Choroid plexus epithelial cell (primary cell): ENCODE data around the gene MEIS2.

ENCODE experiments used
- DNase-seq: peaks from one replicate; pipeline ENCODE4 v3.0.0-alpha.2; 2010; ENCODE audit warnings: low read depth
- H3K4me3 ChIP-seq: 2 replicates; pipeline ENCODE4 v1.5.1; 2011; ENCODE audit warnings: low read depth, mild to moderate bottlenecking, control low read depth, low read length, moderate library complexity
- CTCF ChIP-seq: conservative IDR thresholded peaks from 2 replicates; pipeline ENCODE4 v1.5.1; 2011; ENCODE audit warnings: low read depth, mild to moderate bottlenecking, control low read depth, inconsistent platforms, low read length, moderate library complexity

The MEIS2 gene

DNA sequence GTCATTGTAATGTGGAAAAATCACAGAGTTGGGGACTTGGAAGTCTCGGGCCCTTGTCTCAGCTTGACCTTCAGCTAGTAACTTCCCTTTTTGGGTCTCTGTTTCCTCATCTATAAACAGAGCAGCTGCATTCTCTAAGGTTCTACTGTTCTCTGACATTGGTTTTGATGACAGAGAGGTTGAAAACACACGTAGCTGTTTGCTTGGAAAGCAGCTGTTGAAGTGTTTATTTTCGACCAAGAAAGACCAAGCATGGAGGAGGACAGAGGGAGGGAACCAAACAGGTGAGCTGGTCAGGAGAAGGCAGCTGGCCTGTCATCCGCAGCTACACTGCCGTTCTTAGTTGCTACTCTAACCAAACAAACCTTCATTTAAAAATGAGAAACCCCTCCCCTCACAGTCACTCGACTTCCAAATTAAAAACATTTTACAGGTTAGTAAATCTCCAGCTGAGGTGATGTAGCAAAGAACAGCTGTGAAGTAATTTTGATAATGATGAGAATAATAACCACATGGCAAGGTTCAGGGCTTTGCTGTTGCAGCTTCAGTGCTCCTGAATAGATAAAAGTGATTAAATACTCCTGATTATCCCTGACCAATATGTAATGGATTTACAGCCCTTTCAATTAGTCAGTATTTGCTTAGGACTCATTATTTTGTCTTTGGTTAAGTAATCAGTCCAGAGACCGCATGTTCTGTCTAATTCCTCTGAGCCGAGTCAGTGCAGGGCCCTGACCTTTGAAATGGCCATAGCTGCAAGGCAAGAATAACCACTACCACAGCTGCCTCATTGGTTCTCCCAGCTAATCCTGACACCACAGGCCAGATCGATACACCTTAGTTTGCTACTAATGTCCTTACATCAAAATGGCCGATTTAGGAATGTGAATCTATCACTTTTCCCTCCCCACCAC, 65.3 kb downstream of the MEIS2 start:
- TF ChIP-seq CTCF = no peak
- no peak overlapping the region for H3K4me3 ChIP-seq
- no peak for DNase-seq

- DNase-seq = no peak
- TF ChIP-seq CTCF = no peak
- H3K4me3 ChIP-seq = no peak overlapping the region
These were observed 66.0 kb downstream of the MEIS2 start for GRCh38 chr15:37034392-37034791.

DNA sequence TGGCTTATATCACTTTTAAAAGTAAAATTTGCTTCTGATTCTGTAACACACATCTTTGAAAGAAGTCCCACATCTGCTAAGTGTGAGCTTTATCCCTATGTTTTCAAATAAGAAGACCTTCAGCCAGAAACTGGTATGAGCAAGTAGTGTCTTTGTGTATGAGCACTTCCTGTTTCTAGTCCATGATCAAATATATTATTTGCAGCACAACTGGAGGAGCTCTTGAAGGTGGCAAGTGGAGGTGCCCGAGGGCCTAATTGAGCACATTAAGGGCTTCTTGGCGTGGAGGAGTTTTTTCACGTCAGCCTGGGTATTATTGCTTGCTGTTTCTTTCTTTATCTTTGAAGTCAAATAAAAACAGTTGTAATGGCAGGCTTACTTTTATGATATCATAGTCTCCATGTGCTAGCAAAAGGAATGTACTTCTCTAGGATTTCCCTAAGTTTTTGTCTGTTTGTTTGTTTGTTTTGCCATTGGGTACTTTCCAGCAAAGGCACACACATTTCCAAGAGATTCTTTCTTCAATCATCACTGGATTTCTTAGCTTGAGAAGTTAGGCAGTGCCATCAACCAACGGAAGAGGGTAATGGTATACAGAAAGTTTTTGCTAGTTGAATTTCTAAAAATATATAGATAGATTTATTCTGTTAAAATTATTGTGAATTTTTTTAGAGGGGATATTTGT, 68.1 kb downstream of the MEIS2 start:
- TF ChIP-seq CTCF = no peak
- no peak for DNase-seq

DNA sequence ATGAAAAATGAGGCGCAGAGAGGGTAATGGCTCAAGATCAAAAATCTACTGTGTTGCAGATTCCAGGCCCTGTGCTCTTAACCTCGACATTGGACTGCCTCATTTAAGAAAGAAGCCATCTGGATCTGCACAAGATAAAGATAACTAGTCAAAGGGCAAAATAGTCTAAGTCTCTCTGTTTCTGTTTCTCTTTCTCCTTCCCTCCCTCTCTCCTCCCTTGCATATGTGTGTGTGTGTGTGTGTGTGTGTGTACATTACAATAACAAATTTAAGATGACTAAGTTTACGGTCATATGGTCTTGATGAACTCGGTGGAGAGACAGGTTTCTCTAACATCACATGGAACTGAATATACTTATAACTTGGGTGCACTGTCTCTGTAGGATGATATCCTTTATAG, 69.2 kb downstream of the MEIS2 start:
- peak; percentile 86 for DNase-seq
- TF ChIP-seq CTCF = no peak
- no peak overlapping the region for H3K4me3 ChIP-seq

More for the DNA sequence above, 68.1 kb downstream of the MEIS2 start:
- no peak overlapping the region for H3K4me3 ChIP-seq

DNA sequence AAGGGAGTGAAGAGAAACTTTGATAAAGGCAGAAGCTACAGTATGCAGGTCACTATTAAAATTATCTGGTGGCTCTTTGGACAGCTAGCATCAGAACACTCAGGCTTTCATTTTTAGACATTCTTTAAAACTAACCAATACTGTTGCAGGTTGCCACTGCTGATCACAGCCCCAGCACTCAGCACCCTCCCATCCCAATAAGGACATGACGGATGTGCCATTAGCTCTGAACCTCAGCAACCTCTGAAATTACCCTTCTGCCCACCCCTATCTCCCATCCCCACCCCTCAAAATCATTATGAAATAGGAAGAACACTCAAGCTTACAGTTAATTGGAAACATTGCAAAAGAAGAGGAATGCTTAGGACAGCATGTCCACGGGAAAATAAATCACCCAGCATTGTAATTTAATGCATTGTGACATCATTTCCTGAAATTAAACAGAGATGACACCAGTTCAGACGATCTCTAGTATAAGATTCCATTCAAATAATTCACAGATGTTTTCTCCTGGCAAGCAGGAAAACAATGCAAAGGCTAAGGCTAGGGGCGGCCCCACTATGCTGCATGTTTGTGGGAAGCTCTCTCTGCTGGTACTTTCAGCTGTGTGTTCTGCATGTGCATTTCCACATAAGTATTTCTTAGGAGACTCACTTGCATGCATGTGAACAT, 71.6 kb downstream of the MEIS2 start:
- TF ChIP-seq CTCF = no peak
- DNase-seq = peak; percentile 72
- no peak overlapping the region for H3K4me3 ChIP-seq

DNA sequence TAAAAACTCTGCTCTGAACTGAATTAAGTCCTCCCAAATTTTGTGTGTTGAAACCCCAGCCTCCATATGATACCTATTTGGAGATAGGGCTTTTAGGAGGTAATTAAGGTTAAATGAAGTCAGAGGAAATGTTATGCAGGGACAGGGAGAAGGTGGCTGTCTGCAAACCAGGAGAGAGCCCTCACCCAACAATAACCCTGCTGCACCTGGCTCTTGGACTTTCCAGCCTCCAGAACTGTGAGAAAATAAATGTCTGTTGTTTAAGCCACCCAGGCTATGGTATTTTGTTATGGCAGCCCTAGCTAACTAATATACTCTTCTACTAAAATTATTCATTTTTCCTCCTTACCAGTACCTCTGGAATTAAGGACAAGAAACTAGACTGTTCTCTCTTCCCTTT, 79.5 kb downstream of the MEIS2 start:
- H3K4me3 ChIP-seq = no peak overlapping the region
- no peak for DNase-seq
- no peak for TF ChIP-seq CTCF
